HG03175 (cell line): ENCODE results near the gene GPHB5.
"Not testable (repeated sequence)": the region's sequence is repeated elsewhere in the genome, so short reads cannot be mapped to it uniquely, and the experiment has no call there.

Experiments used
- ATAC-seq: cut with Tn5 transposase; IDR thresholded peaks from one replicate; pipeline ENCODE4 v1.9.1; 2021; ENCODE audit warnings: mild to moderate bottlenecking, moderate library complexity; ENCODE audit not compliant: unreplicated experiment

The GPHB5 gene

GRCh38 chr14:63296060-63296563, 22.6 kb downstream of the GPHB5 start:
- peak; percentile 60 for ATAC-seq

- peak; percentile 57 for ATAC-seq
These were observed 23.5 kb downstream of the GPHB5 start for GRCh38 chr14:63295231-63295685.

- no peak for ATAC-seq
These were observed 25.9 kb downstream of the GPHB5 start for GRCh38 chr14:63292805-63293204.

- ATAC-seq: no peak
These were observed 27.8 kb downstream of the GPHB5 start for GRCh38 chr14:63290741-63291430.

GRCh38 chr14:63288853-63289252, 29.9 kb downstream of the GPHB5 start:
- ATAC-seq: no peak

GRCh38 chr14:63287666-63288483, 30.9 kb downstream of the GPHB5 start:
- ATAC-seq: no peak

- ATAC-seq: no peak
These were observed 32.7 kb downstream of the GPHB5 start for GRCh38 chr14:63286071-63286470.

GRCh38 chr14:63283884-63284248, 34.9 kb downstream of the GPHB5 start:
- no peak for ATAC-seq

- peak; percentile 87 for ATAC-seq
These were observed 35.5 kb downstream of the GPHB5 start for GRCh38 chr14:63282997-63283883.

GRCh38 chr14:63279933-63280332, 38.8 kb downstream of the GPHB5 start:
- ATAC-seq: not testable (repeated sequence)

- ATAC-seq: no peak
These were observed 41.0 kb downstream of the GPHB5 start for GRCh38 chr14:63277591-63278183.

- ATAC-seq: peak; percentile 73
These were observed 42.0 kb downstream of the GPHB5 start for GRCh38 chr14:63276492-63277342.

GRCh38 chr14:63276016-63276415, 42.7 kb downstream of the GPHB5 start:
- no peak for ATAC-seq

GRCh38 chr14:63275611-63276010, 43.1 kb downstream of the GPHB5 start:
- no peak for ATAC-seq

GRCh38 chr14:63273717-63274655, 44.7 kb downstream of the GPHB5 start:
- ATAC-seq: no peak

- ATAC-seq: no peak
These were observed 45.6 kb downstream of the GPHB5 start for GRCh38 chr14:63273129-63273528.

GRCh38 chr14:63269561-63270225, 49.0 kb downstream of the GPHB5 start:
- ATAC-seq: no peak

- no peak for ATAC-seq
These were observed 50.0 kb downstream of the GPHB5 start for GRCh38 chr14:63268771-63269170.
